Adipocyte (in vitro differentiated cells): Measurements from ENCODE around the gene SLCO1C1.

Source experiments
- DNase-seq: peaks from one replicate; pipeline ENCODE4 v3.0.0-alpha.2; 2015; ENCODE audit warnings: low read depth
- H3K27me3 ChIP-seq: replicated peaks from 2 replicates; pipeline ENCODE4 v1.7.0; 2013; ENCODE audit warnings: mild to moderate bottlenecking, low read length, moderate library complexity; ENCODE audit not compliant: control insufficient read depth, insufficient read depth
- H3K36me3 ChIP-seq: 2 replicates; pipeline ENCODE4 v1.7.0; 2013; ENCODE audit warnings: low read length, mild to moderate bottlenecking, moderate library complexity; ENCODE audit not compliant: control insufficient read depth, insufficient read depth, severe bottlenecking
- H3K4me1 ChIP-seq: 2 replicates; pipeline ENCODE4 v1.7.0; 2013; ENCODE audit warnings: mild to moderate bottlenecking, low read length, moderate library complexity; ENCODE audit not compliant: control insufficient read depth, insufficient read depth
- H3K4me3 ChIP-seq: 2 replicates; pipeline ENCODE4 v1.7.0; 2013; ENCODE audit warnings: mild to moderate bottlenecking, low read length, moderate library complexity
- H3K9ac ChIP-seq: 2 replicates; pipeline ENCODE4 v1.7.0; 2013; ENCODE audit warnings: mild to moderate bottlenecking, low read length, moderate library complexity
- H3K9me3 ChIP-seq: 2 replicates; pipeline ENCODE4 v1.7.0; 2013; ENCODE audit warnings: mild to moderate bottlenecking, low read length, moderate library complexity; ENCODE audit not compliant: control insufficient read depth

Gene SLCO1C1, protein sequence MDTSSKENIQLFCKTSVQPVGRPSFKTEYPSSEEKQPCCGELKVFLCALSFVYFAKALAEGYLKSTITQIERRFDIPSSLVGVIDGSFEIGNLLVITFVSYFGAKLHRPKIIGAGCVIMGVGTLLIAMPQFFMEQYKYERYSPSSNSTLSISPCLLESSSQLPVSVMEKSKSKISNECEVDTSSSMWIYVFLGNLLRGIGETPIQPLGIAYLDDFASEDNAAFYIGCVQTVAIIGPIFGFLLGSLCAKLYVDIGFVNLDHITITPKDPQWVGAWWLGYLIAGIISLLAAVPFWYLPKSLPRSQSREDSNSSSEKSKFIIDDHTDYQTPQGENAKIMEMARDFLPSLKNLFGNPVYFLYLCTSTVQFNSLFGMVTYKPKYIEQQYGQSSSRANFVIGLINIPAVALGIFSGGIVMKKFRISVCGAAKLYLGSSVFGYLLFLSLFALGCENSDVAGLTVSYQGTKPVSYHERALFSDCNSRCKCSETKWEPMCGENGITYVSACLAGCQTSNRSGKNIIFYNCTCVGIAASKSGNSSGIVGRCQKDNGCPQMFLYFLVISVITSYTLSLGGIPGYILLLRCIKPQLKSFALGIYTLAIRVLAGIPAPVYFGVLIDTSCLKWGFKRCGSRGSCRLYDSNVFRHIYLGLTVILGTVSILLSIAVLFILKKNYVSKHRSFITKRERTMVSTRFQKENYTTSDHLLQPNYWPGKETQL

DNA sequence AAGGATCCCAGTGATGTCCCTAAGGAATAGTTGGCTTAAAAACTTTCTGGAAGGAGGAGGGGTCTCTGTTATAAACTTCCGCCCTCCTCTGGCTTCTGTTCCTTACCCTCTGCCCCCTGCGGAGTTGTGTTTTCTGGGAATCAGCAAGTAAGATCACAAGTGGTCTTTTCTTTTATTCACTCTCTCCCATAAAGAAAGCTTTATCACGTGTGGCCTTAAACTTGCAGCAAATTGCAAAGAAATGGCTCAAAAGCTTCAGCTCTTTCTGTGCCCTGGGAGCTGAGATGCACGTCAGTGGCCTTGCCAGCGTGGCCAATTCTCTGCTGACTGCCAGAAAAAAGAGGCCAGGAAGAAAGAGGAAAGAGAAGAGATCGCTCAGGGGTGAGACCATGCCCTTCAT lies at the start of gene SLCO1C1:
TSS of gene SLCO1C1 (plus strand) at position 101 of the 400 bp plus-strand sequence. CDS start 4,245 bp downstream, outside the sequence.
- DNase-seq, result no peak
- no peaks in the 10 kb centered on the region for H3K27me3 ChIP-seq
- no peaks in the 10 kb centered on the region for H3K36me3 ChIP-seq
- H3K9ac ChIP-seq, result no peak within 1 kb of the TSS
- H3K4me3 ChIP-seq, result peak within 1 kb of the TSS; percentile 42
- peaks cover 27% of the 10 kb centered on the region for H3K4me1 ChIP-seq
- H3K9me3 ChIP-seq, result no peaks in the 10 kb centered on the region

DNA sequence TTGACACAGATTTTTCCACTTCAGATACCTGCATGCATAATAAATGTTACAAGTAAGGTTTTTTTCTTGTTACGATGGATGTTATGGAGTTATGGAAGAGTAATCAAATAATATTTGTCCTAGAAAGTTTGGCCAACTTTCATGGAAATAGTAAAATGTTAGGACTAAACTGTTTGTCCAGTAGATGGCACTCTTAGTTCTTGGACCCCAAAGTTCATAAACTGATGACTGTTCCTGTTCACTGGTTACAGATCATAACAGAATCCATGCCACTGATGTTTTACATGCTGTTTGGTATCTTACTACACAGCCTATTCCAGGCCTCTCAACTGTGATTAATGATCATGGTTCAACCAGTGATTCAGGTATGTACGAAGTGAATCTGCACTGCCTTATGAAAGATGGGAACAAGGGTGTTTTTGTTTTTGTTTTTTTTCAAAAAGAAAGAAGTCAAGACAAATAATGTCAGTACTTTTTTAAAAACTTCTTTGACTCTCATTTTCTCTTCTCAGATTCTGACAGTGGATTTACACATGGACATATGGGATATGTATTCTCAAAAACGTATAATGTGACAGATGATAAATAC lies 48.8 kb upstream of the SLCO1C1 start:
- Histone ChIP-seq H3K4me1 (no peaks in the 10 kb centered on the region), H3K4me3 (no peak overlapping the region), H3K9me3 (no peaks in the 10 kb centered on the region), H3K9ac (no peak overlapping the region), H3K36me3 (peaks cover 3% of the 10 kb centered on the region), H3K27me3 (no peaks in the 10 kb centered on the region)
- DNase-seq, result peak; percentile 72

DNA sequence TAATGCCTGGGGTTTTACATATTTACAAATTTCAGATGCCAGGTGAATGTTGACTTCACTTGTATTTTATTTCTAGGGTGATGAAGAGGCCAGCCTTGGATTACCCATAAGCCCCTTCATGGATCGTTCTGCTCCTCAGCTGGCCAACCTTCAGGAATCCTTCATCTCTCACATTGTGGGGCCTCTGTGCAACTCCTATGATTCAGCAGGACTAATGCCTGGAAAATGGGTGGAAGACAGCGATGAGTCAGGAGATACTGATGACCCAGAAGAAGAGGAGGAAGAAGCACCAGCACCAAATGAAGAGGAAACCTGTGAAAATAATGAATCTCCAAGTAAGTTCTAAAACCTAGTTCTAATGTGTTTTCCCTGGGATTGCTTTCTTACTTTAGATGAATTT lies 41.3 kb upstream of the SLCO1C1 start:
- H3K4me3 ChIP-seq, result no peak overlapping the region
- no peak overlapping the region for H3K9ac ChIP-seq
- H3K36me3 ChIP-seq, result peaks cover 8% of the 10 kb centered on the region
- DNase-seq, result no peak
- H3K4me1 ChIP-seq, result no peaks in the 10 kb centered on the region
- no peaks in the 10 kb centered on the region for H3K27me3 ChIP-seq
- H3K9me3 ChIP-seq, result no peaks in the 10 kb centered on the region

DNA sequence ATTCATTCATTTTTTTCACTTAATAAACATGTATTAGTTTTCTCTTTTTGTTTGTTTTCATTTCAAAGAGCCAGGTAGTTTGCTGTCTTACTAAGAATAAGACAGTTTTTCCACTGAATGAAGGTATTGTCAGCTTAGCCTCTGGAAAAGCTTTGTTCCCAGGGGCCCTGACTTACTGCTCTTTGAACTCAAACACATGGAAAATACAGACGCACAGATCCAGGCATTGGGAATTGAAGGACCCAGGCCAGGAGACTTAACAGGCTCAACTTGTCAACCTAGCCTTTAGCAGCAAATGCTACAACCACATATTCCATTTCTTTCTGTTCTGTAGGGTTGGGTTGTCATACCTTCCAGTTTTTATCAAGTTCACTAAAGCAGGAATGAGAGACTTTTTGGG lies 38.5 kb upstream of the SLCO1C1 start:
- no peak for DNase-seq

DNA sequence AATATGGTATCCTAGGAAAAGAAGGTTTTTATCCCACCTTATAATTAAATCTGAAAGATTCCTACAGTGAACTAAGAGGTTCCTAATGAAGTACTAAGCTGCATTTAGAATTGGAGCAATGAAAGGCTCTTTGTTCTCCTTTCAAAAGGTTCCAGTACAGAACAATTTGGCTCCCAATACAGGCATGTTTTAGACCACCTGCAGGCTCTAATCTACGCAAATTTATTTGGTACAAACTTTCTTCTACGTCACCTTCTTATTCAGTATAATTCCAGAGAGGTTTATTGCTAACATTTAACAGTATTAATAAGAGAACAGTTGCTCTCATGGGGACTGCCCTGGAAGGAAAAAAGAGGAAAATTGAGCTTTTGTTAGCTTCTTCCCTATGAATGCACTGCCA lies 37.6 kb upstream of the SLCO1C1 start:
- no peak for DNase-seq
- Histone ChIP-seq H3K27me3 (no peaks in the 10 kb centered on the region), H3K36me3 (peaks cover 4% of the 10 kb centered on the region), H3K9me3 (peaks cover 14% of the 10 kb centered on the region), H3K4me1 (no peaks in the 10 kb centered on the region), H3K9ac (no peak overlapping the region), H3K4me3 (no peak overlapping the region)

More for the DNA sequence above, 38.5 kb upstream of the SLCO1C1 start:
- Histone ChIP-seq H3K36me3 (peaks cover 4% of the 10 kb centered on the region), H3K9ac (no peak overlapping the region), H3K27me3 (no peaks in the 10 kb centered on the region), H3K4me3 (no peak overlapping the region), H3K9me3 (peaks cover 14% of the 10 kb centered on the region), H3K4me1 (no peaks in the 10 kb centered on the region)

DNA sequence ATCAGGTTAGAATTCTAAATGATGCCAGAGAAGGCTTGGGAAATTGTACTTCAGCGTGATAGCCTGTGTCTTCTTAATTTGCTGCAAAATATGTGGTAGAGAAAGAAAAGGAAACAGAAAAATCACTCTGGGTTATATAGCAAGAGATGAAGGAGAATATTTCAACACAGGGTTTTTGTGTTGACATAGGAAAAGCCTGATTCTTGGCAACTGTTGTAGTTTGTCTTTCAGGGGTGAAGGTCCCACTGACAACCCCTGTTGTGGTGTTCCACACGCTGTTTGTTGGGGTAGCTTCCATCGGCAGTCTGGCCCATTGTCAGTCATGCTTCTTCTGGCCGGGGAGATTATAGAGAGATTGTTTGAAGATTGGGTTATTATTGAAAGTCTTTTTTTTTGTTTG lies 13.8 kb upstream of the SLCO1C1 start:
- Histone ChIP-seq H3K36me3 (peaks cover 10% of the 10 kb centered on the region), H3K27me3 (no peaks in the 10 kb centered on the region), H3K9ac (no peak overlapping the region), H3K4me1 (peaks cover 5% of the 10 kb centered on the region), H3K9me3 (no peaks in the 10 kb centered on the region), H3K4me3 (no peak overlapping the region)
- DNase-seq, result no peak

DNA sequence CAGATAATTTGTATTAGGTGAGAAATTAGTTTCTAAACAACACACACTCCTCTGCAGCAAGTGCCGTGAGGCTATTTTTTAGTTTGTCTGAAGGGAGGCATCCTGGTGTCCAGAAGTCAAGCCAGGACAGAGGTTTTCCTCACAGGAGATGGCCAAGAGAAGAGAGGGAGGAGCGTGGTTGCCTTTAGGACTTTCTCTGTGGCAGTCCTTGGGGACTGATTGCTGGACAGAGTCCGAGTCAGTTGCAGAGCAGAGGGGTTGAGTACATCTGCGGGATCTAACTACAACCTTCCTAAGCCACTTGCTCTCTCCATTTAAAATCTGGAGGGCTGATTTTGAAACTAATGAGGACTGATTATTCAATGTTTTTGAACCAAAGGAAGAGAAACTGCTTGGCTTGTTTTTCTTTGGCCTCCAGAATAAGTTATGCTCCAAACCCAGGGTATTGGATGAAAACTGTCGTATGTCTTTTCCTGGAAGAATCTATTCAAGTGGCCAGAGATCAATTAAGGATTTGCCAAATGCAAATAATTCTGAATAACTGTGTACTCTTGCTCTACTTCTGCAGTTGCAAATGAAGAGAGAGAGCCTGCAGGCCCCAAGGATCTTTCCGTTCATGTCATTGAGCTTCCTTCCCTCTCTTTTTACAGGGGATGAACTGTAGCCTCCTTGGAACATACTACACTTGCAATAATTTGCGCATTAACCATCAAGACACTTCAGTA lies 1.2 kb downstream of the SLCO1C1 start:
- DNase-seq, result no peak
- Histone ChIP-seq H3K9me3 (no peaks in the 10 kb centered on the region), H3K4me1 (peaks cover 27% of the 10 kb centered on the region), H3K9ac (peak overlapping the region; percentile 25), H3K4me3 (peak overlapping the region; percentile 56), H3K36me3 (no peaks in the 10 kb centered on the region), H3K27me3 (no peaks in the 10 kb centered on the region)

DNA sequence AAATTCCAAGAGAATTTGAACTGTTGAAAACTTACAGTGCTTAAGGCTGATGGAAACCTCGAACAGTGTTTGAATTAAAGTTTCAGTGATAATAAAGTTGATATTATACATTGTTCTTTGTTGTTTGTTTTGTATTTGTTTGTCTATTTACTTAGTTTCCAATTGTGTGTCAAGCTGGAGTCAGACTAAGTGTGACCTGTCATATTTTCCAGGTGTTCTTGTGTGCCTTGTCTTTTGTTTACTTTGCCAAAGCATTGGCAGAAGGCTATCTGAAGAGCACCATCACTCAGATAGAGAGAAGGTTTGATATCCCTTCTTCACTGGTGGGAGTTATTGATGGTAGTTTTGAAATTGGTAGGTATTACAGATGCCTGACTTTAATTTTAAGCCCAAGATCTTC lies 6.0 kb downstream of the SLCO1C1 start:
- H3K4me3 ChIP-seq, result no peak overlapping the region
- H3K9ac ChIP-seq, result no peak overlapping the region
- H3K36me3 ChIP-seq, result no peaks in the 10 kb centered on the region
- H3K27me3 ChIP-seq, result no peaks in the 10 kb centered on the region
- H3K9me3 ChIP-seq, result no peaks in the 10 kb centered on the region
- H3K4me1 ChIP-seq, result peaks cover 13% of the 10 kb centered on the region
- DNase-seq, result no peak

DNA sequence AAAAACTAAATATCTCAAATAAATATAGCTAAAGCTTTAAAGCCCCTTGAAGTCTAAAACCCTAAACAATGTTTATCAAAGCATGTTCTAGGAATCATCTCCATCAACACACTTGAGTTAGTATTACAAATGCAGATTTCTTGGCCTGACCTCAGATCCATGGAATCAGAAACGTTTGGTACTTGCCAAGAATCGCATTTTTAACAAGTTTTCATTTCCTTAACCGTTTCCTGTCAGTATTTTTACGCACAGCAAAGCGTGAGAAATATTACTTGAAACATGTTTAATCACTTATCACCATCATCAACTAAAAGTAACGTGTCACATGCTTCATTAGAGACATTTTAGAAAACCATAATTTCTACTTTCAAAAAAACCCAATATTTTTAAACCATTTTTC lies 9.7 kb downstream of the SLCO1C1 start:
- DNase-seq, result no peak
- no peak overlapping the region for H3K4me3 ChIP-seq
- no peaks in the 10 kb centered on the region for H3K4me1 ChIP-seq
- no peaks in the 10 kb centered on the region for H3K36me3 ChIP-seq
- no peaks in the 10 kb centered on the region for H3K27me3 ChIP-seq
- H3K9ac ChIP-seq, result no peak overlapping the region
- H3K9me3 ChIP-seq, result no peaks in the 10 kb centered on the region

DNA sequence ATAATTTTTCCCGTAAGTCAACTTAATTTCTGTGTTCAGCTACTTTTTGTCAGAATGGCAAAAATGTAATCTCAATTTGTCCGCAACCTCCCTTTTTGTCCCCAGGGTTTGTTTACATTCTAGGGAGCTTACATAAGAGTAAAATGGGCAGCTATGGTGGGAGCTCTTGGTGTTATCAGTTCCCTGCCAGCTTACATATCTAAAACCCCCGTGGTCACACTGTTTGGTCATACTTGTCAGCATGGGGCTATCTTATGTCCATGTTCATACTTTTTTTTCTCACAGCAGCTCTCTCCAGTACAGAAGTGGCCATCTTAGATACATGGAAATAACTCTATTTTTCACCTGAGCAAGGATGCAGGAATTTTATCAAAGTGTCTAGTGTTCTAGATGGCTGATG lies 16.7 kb downstream of the SLCO1C1 start:
- Histone ChIP-seq H3K9ac (no peak overlapping the region), H3K27me3 (no peaks in the 10 kb centered on the region), H3K4me1 (no peaks in the 10 kb centered on the region), H3K36me3 (no peaks in the 10 kb centered on the region), H3K4me3 (no peak overlapping the region), H3K9me3 (no peaks in the 10 kb centered on the region)
- DNase-seq, result no peak

DNA sequence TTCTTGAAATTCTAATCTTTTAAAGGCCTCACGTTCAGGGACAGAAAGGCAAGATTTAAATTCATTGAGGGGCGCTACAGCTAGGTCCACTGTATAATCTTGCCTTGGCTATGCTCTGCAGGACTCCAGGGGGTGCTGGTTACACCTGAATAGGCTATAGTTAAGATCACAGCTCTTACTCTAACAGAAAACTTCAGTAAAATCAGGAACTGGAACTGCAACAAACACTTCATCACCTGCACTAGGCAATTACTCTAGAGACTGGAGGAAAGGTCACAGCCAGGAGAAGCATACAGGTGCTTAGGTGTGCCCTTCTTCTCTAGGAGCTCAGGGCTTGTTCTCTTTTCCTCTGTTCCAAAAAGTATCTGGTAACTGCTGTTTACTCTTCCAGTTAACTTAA lies 20.9 kb downstream of the SLCO1C1 start:
- Histone ChIP-seq H3K36me3 (no peaks in the 10 kb centered on the region), H3K4me1 (no peaks in the 10 kb centered on the region), H3K9me3 (no peaks in the 10 kb centered on the region), H3K9ac (no peak overlapping the region), H3K4me3 (no peak overlapping the region), H3K27me3 (no peaks in the 10 kb centered on the region)
- no peak for DNase-seq
